GM21619 (cell line): Measurements from ENCODE around the gene C13orf42.

Experiments
- ATAC-seq: cut with Tn5 transposase; IDR thresholded peaks from one replicate; pipeline ENCODE4 v1.9.1; 2021; ENCODE audit not compliant: unreplicated experiment

Gene C13orf42

GRCh38 chr13:51067210-51067701 lies 43.8 kb downstream of the C13orf42 start:
- no peak for ATAC-seq

DNA sequence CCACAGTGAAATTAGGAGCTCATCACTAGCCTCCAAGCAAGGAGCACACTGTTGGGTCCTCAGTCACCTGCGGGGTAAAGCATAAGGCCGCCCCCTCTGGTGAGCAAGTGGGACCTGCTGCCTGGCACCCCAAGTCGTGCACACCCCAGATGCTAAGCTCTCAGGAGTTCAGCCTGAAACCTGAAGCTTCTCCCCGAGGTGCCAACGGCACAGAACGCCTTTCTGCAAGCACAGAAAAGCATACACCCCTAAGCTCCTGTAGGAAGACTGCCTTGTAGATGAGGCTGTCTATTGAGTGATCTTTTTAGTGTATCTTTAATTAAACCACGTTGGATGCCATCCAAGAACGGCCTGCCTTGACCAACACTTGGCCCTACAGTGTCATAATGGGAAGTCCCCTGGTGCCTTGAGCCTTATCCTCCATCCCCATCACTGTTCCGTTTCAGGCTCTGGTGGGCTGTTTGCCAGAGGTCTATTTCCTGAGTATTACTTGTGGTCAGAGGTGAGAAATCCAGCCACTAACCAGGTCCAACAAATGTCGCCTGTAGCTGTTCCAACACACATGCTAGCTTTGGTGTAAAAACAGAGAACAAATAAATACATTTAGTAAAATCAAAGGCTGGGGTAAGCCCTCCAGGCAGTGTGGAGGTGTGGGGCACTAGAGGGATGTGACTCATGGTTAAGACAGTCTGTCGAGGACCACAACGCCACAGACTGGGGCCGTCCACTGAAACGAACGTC lies 44.8 kb downstream of the C13orf42 start:
- no peak for ATAC-seq

DNA sequence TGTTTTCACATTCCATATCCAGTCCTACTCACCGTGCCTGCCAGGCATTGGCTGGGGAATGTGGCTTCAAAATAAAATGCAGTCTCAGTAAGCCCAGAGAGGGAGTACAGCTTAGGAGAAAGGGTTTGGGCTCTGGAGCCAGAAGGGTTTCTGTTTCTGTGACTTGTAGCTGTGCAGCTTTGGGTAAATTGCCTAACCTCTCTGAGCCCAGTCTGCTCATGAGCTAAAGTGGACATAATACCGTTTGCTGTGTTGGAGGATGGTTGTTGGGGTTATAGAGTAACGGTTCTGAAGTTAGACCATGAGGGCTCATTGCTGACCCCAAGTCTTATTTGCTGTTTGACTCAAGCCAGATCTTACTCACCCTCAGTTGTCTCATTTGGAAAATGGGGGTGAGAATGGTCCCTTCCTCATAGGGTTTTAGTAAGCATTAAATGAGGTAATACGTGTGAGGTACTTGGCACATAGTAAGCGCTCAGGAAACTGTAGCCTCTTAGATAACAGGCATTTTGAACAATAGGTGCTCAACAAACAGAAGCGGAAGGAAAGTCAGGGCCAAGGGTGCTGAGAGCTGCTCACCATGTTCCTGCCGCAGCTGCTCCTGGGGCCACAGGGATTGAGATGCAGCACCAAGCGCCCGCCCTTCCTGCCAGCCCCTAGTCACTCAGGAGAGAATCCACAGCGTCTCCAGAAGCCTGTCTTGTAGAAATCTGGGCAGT lies 45.5 kb downstream of the C13orf42 start:
- no peak for ATAC-seq

DNA sequence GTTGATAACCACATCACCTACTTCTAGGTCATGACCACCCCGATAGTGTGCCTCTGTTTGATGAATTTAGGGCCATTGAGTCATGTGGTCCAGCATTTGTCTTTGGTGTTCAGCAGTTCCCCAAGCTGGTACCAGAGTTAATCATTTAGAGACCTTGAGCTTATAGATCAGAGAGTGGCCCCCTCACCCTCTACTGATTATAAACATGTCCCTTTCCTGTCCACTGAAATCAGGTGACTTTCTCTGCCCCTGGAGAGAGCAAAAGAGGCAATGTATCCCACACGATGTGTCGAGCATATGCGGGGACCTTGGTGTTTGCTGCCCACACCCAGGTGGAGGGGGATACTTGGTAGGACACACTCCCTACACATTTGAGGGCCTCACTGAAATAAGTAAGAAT lies 46.3 kb downstream of the C13orf42 start:
- ATAC-seq = no peak

DNA sequence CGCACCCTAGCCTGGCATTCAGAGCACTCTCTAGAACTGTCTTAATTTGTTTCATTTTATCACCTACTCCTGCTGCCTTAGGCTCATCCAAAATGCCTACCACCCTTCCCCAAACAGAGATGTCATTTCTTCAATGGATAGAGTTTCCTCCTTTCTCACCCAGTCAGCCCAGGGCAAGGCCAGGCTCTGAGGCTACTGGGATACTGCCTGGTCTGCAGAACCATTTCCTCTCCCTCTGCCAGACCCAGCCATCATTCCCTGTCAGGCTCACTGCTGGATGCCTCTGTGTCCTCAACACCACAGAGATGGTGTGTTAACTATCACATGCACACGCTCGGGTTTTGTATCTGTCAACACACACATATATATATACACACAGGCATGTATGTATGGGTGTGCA lies 47.2 kb downstream of the C13orf42 start:
- no peak for ATAC-seq

GRCh38 chr13:51058461-51059167 lies 52.5 kb downstream of the C13orf42 start:
- no peak for ATAC-seq

GRCh38 chr13:51057906-51058305 lies 53.2 kb downstream of the C13orf42 start:
- no peak for ATAC-seq

GRCh38 chr13:51057001-51057400 lies 54.1 kb downstream of the C13orf42 start:
- no peak for ATAC-seq

- ATAC-seq = no peak
Measured at GRCh38 chr13:51052581-51052980, 58.5 kb downstream of the C13orf42 start.

- no peak for ATAC-seq
Measured at GRCh38 chr13:51050021-51050830, 60.8 kb downstream of the C13orf42 start.

DNA sequence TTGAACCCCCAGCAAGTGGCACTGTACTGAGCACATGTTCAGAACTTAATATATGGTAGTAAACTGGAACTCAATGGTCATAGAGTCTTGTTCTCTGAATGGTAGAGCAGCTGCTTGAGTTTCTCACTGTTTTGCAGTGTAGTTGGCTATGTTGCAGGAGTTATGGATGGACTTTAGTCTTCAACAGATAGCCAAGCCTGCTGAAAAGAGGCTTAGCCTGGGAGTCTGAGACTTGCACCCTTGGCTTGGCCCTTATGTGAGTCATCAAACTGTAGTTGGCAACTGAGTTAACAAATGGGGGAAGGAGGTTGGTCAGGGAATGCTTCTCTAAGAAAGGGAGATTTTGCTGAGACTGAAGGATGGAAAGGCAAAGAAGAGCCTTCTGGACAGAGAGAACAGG lies 62.5 kb downstream of the C13orf42 start:
- no peak for ATAC-seq

- ATAC-seq = no peak
Measured at GRCh38 chr13:51048166-51048461, 63.0 kb downstream of the C13orf42 start.

DNA sequence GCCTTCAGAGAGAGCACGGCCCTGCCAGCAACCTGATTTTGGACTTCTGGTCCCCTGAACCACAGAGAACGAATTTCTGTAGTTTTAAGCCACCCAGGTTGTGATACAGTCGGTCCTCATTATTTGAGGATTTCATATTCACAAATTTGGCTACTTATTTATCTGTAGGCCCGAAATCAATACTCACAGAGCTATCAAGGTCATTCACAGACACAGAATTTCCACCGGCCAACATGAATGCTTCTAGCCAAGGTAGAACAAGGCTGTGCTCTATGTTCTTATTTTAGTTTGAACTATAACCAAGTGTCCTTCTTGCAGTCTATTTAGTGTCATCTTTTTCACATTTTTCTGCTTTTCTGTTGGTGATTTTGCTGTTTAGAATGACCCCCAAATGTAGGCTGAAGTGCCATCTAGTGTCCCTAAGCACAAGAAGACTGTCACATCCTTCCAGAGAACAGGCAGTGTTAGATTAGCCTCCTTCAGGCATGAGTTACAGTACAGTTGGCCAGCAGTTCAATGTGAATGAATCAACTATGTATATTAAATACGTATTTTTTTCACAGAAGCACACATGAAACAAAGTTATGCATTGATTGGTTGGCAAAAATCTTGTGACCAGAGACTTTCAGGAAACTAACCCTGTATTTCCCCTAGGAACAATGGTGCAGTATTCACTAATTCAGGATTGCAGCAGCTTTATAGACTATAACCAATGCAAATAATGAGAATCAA lies 63.5 kb downstream of the C13orf42 start:
- no peak for ATAC-seq

DNA sequence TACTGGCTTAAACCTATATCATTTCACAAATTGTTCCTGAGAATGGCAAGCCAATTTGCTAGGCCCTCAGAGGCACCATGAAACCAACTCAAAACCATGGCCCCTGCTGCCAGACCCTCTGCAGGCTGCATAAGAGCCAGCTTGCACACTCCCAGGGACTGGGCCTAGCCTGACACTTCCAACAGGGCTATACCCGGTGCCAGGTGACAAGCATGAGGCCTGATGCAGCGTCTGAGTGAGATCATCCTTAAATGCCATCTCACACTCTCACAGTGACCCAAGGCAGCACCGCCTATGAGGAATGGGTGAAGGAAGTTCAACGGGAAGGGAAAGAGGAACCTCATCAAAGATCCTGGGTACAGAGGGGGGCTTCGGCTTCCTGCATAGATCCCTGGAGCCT lies 65.6 kb downstream of the C13orf42 start:
- no peak for ATAC-seq

DNA sequence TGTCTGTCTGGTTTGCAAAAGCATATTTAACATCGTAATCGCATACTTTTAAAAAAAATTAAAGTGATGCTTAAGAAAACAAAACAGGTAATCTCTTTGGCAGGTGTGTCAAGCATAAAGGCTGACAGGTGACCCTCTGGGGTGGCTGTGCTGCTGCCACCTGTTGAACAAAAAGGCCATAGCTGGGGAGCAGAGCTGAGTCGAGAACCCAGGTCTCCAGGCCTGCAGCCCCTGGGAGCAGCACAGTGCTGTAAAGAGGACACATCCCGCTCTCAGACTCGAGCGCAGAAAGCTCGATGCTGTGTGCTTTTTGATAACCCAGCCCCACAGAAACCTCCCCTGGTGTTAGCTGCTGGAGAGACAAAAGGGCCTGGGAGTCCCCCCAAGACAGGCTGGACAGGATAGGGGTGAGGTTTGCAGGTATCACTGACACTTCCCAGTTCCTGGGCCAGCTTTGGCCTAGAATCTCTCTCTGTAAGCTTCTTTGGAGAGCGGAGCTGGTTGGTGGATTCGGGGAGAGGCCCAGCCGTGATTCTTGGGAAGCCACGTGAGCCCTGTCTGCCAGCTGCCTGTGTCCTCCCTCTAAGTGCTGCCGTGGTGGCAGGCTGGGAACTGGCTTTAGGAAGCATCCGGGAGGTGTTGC lies 66.9 kb downstream of the C13orf42 start:
- ATAC-seq = no peak

DNA sequence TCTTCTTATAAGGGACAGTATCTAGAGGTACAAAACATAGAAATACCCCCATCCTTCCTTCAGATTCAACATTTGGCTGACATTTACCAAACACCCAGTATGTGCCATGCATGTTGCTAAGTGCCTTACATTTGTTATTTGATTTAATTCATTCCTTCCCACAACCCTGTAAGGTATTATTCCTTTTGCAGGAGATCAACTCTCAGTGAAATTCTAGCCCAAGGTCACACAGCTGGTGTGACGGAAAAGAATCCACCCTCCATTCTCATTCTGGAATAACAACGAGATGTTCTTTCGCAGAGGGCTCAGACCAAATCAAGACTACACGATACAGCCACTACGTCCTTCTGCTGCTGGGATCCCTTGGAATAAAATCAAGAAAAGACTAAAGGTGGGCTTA lies 67.8 kb downstream of the C13orf42 start:
- no peak for ATAC-seq

DNA sequence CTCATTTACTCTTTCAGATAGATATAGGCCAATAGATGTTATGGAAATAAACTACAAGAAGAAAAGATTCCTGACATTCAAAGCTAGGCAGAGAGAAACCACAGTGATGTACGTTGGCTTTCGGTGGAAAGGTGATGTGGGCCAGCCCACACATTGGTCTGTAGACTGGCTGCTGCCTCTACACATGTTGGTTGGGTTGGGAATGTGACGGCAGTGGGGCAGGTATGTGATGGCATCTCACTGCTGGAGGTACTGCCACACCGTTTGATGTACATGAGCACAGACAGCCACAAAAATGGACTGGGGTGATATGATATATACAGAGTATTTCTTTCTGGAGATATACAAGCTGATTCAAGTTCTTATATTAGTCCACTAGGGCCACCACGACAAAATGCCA lies 69.4 kb downstream of the C13orf42 start:
- ATAC-seq = no peak

DNA sequence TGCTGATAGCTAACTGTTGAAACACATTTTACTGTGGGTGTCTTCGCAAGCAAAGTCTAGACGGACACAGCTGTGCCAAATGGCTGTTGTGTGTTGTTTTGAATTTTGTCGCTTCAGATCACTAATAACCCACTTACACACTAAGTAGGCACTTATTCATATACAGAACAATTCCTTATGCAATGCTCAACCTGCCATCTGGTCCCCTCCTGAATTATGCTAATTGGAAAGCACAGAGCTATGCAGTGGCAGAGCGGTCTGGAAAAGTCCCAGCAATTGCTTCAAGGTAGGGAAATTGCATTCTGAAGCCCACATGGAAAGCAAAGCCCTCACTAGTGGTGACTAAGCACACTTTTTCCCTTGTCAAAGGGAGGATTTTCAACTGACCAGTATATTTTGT lies 69.9 kb downstream of the C13orf42 start:
- no peak for ATAC-seq

- ATAC-seq = no peak
Measured at GRCh38 chr13:51040431-51040830, 70.6 kb downstream of the C13orf42 start.

DNA sequence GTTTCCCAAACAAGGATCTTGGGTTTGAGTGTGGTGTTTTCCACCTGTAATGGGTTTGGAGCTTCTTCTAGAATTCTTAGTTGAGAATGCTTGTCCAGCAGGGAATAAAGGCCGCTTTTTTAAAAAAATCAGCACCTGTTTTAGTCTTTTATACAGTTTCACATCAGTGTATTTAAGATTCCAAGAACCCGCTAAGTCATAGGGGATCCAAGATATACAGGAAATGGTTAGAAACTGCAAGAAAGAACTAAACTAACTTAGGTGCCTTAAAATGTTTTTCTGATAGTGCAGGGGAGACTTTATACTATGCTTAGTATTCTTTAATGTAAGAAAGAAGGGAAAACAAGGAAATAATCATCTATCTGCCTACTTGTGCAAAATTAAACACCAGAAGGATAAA lies 74.7 kb downstream of the C13orf42 start:
- ATAC-seq = no peak
